Measurements from ENCODE around the gene EIF4A2. TPM values are rescaled to one million over a fixed set of nuclear protein-coding genes. Genes with fewer than 3 reads are reported as not detected.

EIF4A2 gene
- total RNA-seq, 1 experiment from 2014 or later: 398 TPM

DNA sequence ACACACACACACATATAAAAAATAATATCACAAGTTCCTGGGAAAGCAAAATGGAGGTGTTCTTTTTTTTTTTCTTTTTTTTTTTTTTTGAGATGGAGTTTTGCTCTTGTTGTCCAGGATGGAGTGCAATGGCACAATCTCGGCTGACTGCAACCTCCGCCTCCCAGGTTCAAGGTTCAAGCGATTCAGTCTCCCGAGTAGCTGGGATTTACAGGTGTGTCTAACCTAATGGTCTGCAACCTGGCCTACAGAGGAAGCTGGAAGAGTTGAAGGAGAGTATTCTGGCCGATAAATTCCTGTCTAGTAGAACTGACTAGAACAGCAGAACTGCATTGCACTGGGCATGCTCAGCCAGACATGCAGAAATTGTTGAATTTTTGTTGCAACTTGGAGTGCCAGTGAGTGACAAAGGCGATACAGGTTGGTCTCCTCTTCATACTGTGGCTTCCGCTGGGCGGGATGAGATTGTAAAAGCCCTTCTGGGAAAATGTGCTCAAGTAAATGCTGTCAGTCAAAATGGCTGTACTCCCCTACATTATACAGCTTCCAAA, 22.4 kb upstream of the EIF4A2 start:
- Histone ChIP-seq H3K14ac (ENCODE audit: insufficient read depth, low read length) (no peak overlapping the region), H2AK5ac (ENCODE audit: insufficient read length, low read length) (no peak overlapping the region), H3K9me3 (ENCODE audit: control insufficient read depth, low read depth, low read length) (no peaks in the 10 kb centered on the region), H3K56ac (ENCODE audit: insufficient read length, low read depth, low read length) (no peak overlapping the region), H2BK15ac (ENCODE audit: low read depth, low read length) (no peak overlapping the region), H2AFZ (ENCODE audit: low read length) (no peak overlapping the region), H3K23me2 (ENCODE audit: insufficient read length, low read depth, low read length, poor library complexity, severe bottlenecking) (no peaks in the 10 kb centered on the region), H2BK120ac (ENCODE audit: low read depth, low read length, poor library complexity, severe bottlenecking) (no peak overlapping the region), H2BK5ac (ENCODE audit: insufficient read length, low read length) (no peak overlapping the region), H4K20me1 (ENCODE audit: control insufficient read depth, insufficient read depth, insufficient read length) (no peaks in the 10 kb centered on the region), H3K79me2 (ENCODE audit: insufficient read depth, low read length) (no peaks in the 10 kb centered on the region), H3K79me1 (ENCODE audit: insufficient read depth, low read depth, low read length, poor library complexity, severe bottlenecking) (no peaks in the 10 kb centered on the region), H4K91ac (ENCODE audit: insufficient read length, low read depth, low read length) (no peak overlapping the region), H2BK12ac (ENCODE audit: insufficient read length, low read depth, low read length) (no peak overlapping the region), H2BK20ac (ENCODE audit: low read depth, low read length, poor library complexity, severe bottlenecking) (no peak overlapping the region), H4K8ac (replicated peaks; ENCODE audit: insufficient read length, low read depth, low read length) (no peak overlapping the region), H4K5ac (ENCODE audit: insufficient read length, low read depth, low read length) (no peak overlapping the region), H3K27ac (ENCODE audit: insufficient read length, low read depth, low read length) (no peak overlapping the region), H3K4me1 (ENCODE audit: insufficient read depth, low read length) (no peaks in the 10 kb centered on the region), H3K9ac (ENCODE audit: extremely low read depth, insufficient read length, low read length) (no peak overlapping the region), H3K18ac (ENCODE audit: insufficient read length, low read depth, low read length) (no peak overlapping the region), H3K4ac (ENCODE audit: low read depth, low read length) (no peak overlapping the region), H3K27me3 (ENCODE audit: insufficient read depth, low read length) (no peaks in the 10 kb centered on the region), H3K4me2 (ENCODE audit: insufficient read depth, insufficient read length, low read length) (no peak overlapping the region), H3K23ac (ENCODE audit: insufficient read length, low read depth, low read length) (no peak overlapping the region), H3T11ph (ENCODE audit: low read length) (no peak overlapping the region)
- H3K4me3 Mint-ChIP-seq: no peak overlapping the region; a peak in 1 of 5 replicates
- no peak for DNase-seq
- WGBS (ENCODE audit: extremely low coverage, insufficient read length, low lambda C conversion rate): no CpG with 5 or more reads among the region's 8 CpGs
- peaks cover 4 to 9% of the 10 kb centered on the region in 2 experiments; a peak in 3 of 4 replicates for H3K4me1 Mint-ChIP-seq
- H3K27me3 Mint-ChIP-seq (ENCODE audit: low read depth): peaks cover 2% of the 10 kb centered on the region; the same call in 1 of the 2 replicates
- no peaks in the 10 kb centered on the region for H3K36me3 Mint-ChIP-seq (ENCODE audit: insufficient read depth in 1 of 3, low read depth in 3 of 3)
- peaks cover 4 to 7% of the 10 kb centered on the region in 2 experiments; a peak in 4 of 5 replicates for H3K9me3 Mint-ChIP-seq
- no peak overlapping the region for H3K27ac Mint-ChIP-seq
- TF ChIP-seq, protein P1, sequence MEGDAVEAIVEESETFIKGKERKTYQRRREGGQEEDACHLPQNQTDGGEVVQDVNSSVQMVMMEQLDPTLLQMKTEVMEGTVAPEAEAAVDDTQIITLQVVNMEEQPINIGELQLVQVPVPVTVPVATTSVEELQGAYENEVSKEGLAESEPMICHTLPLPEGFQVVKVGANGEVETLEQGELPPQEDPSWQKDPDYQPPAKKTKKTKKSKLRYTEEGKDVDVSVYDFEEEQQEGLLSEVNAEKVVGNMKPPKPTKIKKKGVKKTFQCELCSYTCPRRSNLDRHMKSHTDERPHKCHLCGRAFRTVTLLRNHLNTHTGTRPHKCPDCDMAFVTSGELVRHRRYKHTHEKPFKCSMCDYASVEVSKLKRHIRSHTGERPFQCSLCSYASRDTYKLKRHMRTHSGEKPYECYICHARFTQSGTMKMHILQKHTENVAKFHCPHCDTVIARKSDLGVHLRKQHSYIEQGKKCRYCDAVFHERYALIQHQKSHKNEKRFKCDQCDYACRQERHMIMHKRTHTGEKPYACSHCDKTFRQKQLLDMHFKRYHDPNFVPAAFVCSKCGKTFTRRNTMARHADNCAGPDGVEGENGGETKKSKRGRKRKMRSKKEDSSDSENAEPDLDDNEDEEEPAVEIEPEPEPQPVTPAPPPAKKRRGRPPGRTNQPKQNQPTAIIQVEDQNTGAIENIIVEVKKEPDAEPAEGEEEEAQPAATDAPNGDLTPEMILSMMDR (conservative IDR thresholded peaks at IDR 0.05): no peak

Data from H9 (cell line).